Activated CD8-positive, alpha-beta memory T cell treated with anti-CD3 and anti-CD28 coated beads, Interleukin-2, amount 50 U/mL, for 48 hours (primary cell): ENCODE results near the gene NUDT2.
"Not testable (repeated sequence)": the region's sequence is repeated elsewhere in the genome, so short reads cannot be mapped to it uniquely, and the experiment has no call there.

Experiments
- DNase-seq: peaks from one replicate; pipeline ENCODE4 v3.0.0-alpha.2; 2020

NUDT2 gene

DNA sequence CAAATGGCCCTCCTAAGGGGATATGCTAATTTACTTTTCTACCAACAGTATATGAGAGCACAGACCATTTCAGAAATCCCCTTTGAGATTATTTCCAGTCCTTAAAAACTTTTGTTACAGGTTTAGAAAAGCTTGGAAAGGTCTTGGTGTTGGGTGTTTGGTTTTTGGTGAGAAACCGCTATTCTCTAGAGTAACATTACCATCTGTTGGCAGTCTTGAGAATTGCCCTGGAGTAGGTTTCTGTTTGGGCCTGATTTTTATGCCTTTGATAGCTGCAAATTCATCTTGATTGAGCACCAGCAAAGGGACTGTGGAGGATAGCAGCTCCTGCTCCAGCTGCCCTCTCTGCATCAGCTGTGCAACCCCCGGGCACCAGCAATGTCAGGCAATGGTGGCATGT, 8.0 kb downstream of the NUDT2 start:
- no peak for DNase-seq

DNA sequence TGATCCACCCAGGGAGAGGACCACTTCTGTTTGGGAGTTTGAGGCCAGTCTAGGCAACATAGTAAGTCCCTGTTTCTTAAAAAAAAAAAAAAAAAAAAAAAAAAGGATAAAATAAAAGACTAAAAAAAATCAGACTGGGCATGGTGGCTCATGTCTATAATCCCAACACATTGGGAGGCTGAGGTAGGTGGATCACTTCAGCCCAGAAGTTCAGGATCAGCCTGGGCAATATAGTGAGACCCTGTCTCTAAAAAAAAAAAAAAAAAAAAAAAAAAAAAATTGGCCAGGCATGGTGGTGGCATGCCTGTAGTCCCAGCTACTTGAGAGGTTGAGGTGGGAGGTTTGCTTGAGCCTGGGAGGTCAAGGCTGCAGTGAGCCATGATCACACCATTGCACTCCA, 8.7 kb downstream of the NUDT2 start:
- not testable (repeated sequence) for DNase-seq

DNA sequence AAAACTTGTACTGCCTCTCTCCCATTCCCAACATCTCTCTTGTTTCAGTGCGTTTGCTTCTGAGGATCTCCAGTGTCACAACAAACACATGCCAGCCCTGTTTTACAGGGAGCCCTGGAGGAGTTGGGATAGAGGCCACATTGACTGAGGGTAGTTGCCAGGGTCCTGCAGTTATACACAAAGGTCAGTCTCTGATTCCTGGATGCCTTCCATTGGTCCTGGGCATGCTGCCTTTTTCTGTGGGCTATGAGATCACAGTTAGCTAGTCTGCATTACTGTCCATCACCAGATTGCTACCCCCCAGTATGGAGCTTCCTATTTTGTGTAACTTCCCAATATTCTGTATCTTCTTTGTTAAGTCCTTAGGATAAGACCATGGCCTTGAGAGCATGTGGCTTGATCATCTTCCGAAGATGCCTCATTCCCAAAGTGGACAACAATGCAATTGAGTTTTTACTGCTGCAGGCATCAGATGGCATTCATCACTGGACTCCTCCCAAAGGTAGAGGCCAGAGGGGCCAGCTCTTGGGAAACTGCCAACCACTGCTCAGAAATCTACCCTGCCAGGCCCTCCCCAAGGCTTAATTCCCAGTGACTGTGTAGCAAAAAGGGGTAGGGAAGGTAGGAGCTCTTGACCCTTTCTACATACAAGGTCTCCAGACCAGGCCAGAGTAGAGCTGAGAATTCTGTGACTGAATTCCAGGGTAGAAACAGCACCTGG, 9.5 kb downstream of the NUDT2 start:
- DNase-seq, result no peak

DNA sequence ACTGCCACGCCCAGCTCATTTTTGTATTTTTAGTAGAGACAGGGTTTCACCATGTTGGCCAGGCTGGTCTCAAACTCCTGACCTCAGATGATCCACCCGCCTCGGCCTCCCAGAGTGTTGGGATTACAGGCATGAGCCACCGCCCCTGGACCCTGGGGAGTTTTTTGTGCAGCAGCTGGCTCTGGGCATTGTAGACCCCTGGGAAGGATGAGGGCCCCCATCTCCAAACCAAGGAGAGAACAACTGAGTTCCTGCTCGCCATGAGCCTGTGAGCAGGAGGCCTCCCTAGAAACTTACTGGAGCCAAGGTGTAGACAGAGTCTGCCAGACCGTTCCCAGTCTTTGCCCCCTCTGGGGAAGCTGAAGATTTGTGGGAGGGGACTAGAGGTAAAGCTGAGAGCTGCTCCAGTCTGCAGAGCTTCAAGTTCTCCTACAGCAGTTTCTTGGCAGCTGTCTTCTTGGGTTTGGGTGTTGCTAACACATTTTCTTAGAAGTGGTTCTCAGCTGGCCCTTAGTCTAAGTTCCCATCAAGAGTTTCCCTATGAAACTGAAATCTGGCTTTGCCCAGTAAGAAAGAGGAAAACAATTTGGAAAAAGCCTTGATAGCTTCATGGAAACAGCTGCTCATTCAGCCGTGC, 12.4 kb downstream of the NUDT2 start:
- DNase-seq, result no peak

DNA sequence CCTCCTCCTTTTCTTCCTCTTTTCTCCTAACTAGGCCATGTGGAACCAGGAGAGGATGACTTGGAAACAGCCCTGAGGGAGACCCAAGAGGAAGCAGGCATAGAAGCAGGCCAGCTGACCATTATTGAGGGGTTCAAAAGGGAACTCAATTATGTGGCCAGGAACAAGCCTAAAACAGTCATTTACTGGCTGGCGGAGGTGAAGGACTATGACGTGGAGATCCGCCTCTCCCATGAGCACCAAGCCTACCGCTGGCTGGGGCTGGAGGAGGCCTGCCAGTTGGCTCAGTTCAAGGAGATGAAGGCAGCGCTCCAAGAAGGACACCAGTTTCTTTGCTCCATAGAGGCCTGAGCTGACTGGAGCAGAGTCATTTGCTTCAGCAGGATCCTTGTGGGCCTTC, 13.7 kb downstream of the NUDT2 start:
- DNase-seq, result no peak

DNA sequence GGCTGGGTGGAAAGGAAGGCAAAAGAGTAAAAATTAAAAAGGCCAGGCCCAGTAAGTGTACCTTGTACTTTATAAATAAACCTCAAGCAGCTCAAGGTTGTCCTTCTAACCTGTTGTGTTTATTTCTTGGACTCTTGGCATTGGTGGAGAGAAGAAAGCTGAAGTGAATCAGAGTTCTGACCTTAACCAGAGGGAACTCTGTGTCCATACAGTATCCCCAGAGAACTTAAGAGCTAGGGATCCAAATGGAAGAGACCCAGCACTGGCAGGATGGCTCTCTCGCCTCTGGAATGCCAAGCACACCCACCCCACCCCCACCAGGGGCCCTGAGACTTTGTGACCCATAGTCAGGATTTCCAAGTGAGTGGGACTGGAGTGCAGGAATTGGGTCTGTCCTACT, 14.2 kb downstream of the NUDT2 start:
- DNase-seq, result no peak

DNA sequence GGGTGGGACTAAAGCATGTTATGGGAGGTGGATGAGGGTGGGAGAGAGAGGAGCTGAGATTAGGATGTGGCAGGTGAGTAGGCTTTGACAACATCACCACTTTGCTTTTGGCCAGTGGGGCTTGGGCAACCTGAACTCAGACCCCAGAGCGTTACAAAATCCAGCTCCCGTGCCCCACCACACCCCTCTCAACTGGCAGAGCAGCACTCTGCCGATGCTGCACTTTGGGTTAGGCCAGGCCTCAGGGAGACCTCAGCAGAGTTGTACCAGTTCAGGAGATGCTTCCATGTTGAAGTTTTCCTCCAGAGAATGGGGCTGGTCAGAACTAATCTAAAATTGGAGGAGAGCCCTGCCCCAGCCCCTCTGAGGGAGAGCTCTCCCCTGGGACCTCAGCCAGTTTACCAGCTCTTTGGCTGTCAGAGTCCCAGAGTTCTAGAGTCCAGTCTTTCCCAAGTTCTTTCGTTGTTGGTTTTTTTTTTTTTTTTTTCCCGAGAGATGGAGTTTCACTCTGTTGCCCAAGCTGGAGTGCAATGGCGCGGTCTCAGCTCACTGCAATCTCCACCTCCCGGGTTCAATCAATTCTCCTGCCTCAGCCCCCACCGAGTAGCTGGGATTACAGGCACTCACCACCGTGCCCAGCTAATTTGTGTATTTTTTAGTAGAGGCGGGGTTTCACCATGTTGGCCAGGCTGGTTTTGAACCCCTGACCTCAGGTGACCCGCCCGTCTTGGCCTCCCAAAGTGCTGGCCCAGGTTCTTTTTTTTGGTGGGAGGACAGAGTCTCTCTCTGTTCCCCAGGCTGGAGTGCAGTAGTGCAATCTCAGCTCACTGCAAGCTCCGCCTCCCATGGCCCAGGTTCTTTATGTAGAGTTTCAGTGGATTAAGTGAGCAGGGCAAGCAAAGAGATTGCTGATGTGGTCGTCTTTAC, 17.8 kb downstream of the NUDT2 start:
- DNase-seq, result no peak

DNA sequence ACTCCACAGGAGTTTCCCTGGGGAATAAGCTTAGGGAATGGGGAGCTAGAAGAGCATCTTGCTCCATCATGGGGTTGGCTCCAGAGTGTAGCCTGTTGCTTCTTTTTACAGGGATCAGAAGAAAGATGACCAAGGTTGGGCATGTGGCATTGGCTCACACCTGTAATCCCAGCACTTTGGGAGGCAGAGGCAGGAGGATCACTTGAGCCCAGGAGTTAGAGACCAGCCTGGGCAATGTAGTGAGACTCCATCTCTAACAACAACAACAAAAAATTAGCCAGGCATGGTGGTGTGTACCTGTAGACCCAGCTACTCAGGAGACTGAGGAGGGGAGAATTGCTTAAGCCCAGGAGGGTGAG, 18.4 kb downstream of the NUDT2 start:
- no peak for DNase-seq

DNA sequence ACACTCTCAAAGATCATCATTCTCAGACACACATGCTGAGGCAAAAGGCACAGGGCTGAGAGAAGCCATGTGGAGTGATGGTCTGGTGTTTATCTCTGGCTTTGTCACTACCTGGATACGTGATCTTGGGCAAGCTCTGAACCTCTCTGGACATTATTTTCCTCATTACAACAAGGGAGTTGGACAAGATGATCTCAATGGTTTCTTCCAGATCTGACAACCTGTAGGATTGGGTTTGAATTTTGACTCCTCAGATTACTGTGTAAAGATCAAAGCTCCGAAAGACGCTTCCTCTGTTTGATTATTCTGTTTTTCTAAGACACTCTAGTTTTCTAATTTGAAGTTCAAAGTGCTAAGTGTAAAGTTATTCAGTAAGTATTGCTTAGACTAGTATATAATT, 20.0 kb downstream of the NUDT2 start:
- no peak for DNase-seq

DNA sequence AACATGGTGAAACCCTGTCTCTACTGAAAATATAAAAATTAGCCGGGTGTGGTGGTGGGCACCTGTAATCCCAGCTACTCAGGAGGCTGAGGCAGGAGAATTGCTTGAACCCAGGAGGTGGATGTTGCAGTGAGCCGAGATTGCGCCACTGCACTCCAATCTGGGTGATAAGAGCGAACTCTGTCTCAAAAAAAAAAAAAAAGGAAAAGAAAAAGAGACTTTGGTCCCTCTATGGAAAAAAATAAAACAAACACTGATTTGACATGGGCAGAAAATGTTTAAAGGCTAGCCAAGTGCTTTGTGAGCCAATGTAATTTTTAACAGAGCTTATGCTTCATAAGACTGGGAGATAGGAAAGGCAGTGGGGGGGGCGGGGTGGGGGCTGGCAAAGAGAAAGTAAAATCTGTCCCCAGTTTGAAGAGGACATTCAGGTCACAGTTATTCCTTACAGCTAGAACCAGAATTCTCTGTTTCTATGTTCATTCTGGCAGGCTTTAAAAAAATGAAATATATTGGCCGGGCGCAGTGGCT, 22.8 kb downstream of the NUDT2 start:
- DNase-seq, result not testable (repeated sequence)

DNA sequence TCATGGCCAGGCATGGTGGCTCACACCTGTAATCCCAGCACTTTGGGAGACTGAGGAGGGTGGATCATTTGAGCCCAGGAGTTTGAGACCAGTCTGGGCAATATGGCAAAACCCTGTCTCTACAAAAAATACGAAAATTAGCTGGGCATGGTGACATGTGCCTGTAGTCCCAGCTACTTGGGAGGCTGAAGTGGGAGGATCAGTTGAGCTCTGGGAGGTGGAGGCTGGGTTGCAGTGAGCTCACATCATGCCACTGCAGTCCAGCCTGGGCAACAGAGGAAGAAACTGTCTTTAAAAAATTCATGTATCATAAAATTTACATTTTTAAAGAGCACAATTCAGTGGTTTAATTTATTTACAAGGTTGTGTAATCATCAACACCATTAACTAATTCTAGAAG, 23.6 kb downstream of the NUDT2 start:
- DNase-seq, result not testable (repeated sequence)

DNA sequence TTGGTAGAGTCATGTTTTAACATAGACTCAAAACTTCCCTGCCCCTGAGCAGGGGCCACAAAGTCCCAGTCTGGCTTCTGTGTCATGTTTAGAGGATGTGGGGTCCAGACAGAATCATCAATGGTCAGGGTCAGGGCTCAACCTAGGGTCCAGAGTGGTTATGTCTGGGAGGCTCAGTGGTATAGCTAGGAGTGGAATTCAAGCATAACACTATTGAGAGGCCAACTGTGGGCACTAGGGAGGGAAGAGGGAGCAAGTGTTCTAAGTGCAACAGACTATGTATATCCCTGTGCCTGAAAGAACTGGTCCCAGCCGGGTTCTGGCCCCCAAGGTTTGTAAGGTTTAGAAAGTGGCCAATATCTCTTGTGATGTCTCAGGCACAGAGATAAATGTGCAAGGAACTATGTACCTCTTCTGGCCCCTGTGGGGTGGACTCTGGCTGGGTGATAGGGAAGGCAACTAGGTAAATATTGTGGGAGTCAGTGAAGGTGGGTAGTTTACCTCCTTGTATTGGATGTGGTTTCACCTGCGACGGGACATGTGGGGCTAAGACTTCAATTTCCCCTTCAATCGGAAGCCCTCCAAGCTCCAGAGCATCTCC, 33.3 kb downstream of the NUDT2 start:
- no peak for DNase-seq

DNA sequence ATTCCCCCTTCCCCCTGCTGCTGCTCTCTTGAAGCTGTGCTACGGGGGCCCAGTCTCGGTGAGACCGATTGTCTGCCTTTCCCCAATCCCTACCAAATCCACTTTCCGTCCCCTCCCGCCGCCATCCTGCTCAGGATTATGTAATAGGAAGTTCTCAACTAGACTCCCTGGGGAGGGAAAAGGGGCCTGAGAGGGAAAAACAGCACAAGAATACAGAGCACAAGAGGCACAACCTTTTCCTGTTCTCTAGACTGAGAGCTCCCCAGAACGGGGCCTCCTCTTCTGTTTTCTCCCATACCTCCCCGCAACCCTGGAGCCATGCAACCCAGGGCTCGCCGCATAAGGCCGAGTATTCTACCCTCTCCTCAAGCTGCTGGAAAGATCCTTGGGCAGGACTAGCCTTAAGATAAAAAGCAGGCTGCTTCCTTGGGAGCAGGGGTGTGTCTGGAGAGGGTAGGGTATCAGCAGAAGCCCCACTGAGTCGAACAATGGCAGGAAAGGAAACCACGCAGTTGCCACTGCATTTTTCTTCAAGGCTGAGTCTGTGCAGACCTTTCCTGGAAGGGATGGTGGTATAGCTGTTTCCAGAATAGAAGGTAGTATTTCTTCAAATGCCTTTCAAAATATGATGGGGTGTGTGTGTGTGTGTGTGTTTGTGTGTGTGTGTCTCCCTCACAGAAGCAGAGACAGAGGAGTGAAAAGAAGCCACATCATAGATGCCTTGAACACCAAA, 34.4 kb downstream of the NUDT2 start:
- no peak for DNase-seq

DNA sequence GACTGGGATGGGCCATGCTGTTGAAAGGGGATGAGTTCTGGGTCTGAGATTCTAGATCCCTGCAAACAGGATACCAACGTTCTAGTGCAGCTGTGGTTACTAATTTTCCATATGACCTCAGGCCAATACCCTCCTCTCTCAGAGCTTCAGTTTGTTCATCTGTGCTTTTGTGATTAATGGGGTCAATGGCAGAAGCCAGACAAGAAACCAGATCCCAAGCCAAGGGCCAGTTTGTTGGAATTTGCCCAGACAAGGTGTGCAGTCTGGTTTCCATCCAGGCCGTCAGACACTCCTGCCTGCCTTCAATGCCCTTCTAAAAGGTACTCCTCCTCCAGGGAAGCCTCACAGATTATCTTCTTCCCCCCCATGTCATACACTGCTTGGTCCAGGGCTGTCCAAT, 35.9 kb downstream of the NUDT2 start:
- no peak for DNase-seq

DNA sequence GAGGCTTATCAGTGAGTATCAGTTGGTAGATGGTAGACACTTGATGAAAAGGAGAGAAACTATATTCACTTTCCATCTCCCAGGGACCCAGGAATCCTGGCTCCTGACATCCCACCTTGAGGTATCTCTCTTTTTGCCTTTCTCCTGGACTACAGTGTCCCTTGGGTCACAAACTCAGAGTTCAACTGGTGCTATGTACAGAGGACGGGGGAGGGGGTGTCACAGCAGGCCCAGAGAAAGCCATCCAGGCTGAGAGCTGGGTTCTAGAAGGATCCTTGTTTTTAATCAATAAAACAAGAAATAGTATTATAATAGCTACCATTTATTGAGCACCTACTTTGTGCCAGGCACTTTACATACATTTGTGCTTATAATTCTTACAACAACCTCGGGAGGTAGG, 37.0 kb downstream of the NUDT2 start:
- no peak for DNase-seq

DNA sequence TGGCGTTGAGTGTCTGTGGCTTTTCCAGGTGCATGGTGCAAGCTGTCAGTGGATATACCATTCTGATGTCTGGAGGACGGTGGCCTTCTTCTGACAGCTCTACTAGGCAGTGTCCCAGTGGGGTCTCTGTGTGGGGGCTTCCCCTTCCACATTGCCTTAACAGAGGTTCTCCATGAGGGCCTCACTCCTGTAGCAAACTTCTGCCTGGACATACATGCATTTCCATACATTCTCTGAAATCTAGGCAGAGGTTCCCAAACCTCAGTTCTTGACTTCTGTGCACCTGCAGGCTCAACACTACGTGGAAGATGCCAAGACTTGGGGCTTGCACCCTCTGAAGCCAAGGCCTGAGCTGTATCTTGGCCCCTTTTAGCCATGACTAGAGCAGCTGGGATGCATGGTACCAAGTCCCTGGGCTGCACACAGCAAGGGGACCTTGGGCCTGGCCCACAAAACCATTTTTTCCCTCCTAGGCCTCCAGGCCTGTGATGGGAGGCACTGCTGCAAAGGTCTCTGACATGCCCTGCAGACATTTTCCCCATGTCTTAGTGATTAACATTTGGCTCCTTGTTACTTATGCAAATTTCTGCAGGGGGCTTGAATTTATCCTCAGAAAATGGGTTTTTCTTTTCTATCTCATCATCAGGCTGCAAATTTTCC, 38.5 kb downstream of the NUDT2 start:
- DNase-seq, result not testable (repeated sequence)

DNA sequence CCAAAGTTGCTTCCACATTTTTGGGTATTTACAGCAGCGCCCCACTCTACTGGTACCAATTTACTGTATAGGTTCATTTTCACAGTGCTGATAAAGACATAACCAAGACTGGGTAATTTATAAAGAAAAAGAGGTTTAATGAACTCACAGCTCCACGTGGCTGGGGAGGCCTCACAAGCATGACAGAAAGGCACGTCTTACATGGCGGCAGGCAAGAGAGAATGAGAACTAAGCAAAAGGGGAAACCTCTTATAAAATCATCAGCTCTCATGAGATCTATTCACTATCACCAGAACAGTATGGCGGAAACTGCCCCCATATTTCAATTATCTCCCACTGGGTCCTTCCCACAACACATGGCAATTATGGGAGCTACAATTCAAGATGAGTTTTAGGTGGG, 39.4 kb downstream of the NUDT2 start:
- not testable (repeated sequence) for DNase-seq

DNA sequence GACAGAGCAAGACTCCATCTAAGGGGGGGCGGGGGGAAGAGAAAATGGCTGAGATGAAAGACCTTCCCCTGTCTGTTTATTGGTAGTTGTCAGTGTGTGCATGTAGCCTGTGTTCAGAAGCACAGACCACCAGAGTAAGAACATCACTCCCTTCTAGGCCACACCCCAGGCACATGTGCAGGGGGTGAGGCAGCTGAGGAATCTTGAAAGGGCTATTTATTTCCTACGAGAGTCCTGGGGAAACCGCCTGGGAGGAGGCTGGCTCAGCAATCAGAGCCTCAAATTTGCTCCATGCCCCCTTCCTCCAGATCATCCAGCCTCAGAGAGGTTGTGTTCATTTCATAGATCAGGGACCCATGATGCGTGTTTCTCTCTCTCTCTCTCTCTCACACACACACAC, 40.3 kb downstream of the NUDT2 start:
- no peak for DNase-seq

DNA sequence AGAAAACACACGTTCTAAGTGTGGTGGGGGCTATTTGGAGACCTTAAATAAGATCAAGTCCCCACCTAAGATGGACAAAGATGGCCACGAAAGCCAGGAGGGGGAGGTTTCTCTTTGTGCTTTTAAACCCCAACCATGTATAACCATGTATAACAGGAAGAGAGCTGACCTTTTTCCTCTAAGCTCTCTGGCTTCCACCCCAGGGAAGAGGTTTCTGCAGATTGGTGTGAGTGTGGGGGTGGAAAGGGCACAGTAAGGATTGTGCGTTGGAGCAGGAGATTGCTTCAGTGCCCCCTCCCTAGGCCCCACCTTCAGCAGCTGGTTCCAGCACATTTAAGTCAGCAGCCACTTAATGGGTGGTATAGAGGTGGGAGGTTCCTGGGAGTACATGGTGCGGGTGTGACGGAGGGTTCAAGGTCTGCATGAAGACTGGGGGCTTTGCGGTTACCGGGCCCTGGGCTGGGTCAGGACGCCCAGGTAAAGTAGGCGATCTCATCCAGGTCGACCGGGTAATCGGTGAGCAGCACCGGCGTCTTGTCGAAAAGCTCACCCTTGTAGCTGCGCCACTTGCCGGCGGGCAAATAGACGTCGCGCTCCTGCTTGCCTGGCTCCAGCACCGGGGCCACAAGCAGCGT, 41.1 kb downstream of the NUDT2 start:
- DNase-seq, result no peak

DNA sequence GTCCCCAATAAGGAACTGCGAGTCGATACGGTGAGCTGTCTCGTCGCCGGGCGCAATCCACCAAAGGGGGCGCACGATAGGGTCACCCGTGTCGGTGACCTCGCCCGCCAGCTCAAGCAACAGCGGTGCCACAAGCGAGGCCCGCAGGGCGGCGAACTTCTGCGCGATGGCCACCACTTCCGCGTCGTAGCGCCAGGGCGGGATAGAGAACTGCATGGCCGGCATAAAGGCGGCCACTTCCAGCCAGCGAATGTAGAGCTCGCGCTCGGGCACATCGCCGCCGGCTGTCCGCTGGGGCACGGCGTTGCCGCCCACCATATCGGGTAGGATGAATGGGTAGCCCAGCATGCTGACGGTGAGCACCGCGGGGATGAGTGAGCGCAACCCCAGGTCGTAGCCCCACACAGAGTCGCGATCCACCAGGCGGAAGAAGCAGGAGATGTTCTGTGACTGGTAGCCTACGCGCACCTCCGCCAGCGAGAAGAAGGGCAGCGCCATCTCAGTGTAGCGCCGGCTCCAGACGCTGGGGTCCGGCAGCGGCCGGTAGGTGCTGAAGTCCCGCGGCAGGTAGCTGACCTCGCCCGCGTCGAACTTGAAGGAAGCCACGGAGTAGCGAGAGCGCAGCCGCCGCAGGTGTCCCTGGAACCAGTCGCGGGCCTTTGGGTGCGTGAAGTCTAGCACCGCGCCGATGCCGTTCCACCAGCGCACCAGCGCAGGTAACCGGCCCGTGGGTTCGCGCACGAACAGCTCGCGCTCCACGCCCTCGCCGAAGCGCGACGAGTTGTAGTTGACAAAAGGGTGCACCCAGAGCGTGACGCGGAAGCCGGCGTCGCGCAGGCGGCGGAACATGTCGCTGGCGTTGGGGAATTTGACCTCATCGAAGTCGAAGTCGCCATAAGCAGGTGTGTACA, 41.9 kb downstream of the NUDT2 start:
- DNase-seq, result no peak
